ENCODE results near the gene GPR180.

GRCh38 chr13:94599877-94600276, 1.8 kb upstream of the GPR180 start:
- TF ChIP-seq EZH2 (IDR thresholded peaks at IDR 0.05; ENCODE audit: low read depth, unreplicated experiment) (no peak), JUNB (IDR thresholded peaks at IDR 0.05; ENCODE audit: unreplicated experiment) (no peak), POLR2AphosphoS5 (IDR thresholded peaks at IDR 0.05; ENCODE audit: low read depth) (no peak)
